Astrocyte of the hippocampus (primary cell): Measurements from ENCODE around the gene DLGAP4.
A peak's percentile ranks its signal among the peaks of the same experiment; 100 is the strongest.

ENCODE experiments used
- DNase-seq: peaks from one replicate; pipeline ENCODE4 v3.0.0; 2011; ENCODE audit warnings: low read depth, low spot score

Gene DLGAP4

GRCh38 chr20:36411861-36412454 is 105.8 kb downstream of the DLGAP4 start:
- DNase-seq = no peak

- no peak for DNase-seq
These were observed 109.4 kb downstream of the DLGAP4 start for GRCh38 chr20:36415475-36416002.

GRCh38 chr20:36418711-36419110 is 112.6 kb downstream of the DLGAP4 start:
- no peak for DNase-seq

GRCh38 chr20:36421641-36422040 is 115.5 kb downstream of the DLGAP4 start:
- DNase-seq = no peak

GRCh38 chr20:36424314-36424713 is 118.2 kb downstream of the DLGAP4 start:
- no peak for DNase-seq

- no peak for DNase-seq
These were observed 119.0 kb downstream of the DLGAP4 start for GRCh38 chr20:36425166-36425565.

DNA sequence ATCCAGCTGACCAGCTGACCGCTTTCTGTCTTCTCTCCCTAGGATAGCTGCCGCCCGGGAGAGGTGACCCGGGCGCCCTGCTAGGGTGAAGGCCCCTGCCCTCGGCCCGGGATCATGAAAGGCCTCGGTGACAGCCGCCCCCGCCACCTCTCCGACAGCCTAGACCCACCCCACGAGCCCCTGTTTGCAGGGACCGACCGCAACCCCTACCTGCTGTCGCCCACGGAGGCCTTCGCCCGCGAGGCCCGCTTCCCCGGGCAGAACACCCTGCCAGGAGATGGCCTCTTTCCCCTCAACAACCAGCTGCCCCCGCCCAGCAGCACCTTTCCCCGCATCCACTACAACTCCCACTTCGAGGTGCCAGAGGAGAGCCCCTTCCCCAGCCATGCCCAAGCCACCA is 125.5 kb downstream of the DLGAP4 start:
- DNase-seq = no peak

- DNase-seq = no peak
These were observed 126.0 kb downstream of the DLGAP4 start for GRCh38 chr20:36432096-36432495.

DNA sequence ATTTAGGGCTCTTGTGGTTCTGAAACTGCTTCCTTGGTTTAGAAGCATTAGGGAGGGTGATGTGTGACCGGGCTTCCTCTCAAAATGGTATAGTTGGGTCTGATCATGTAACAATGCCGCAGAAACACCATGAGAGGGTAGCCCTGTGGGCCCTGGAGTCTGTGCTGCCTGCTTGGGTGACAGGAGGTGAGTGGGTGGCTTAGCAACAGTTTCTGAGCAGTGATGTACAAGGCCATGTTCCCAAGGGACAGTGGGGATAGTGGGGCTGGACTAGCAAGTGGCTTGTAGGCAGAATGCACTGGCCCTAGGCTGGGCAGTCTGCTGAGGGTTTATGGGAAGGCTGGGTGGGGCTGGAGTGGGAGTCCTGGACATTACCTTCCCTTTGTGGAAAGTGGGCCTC is 128.2 kb downstream of the DLGAP4 start:
- DNase-seq = no peak

- DNase-seq = no peak
These were observed 129.0 kb downstream of the DLGAP4 start for GRCh38 chr20:36435124-36435523.

DNA sequence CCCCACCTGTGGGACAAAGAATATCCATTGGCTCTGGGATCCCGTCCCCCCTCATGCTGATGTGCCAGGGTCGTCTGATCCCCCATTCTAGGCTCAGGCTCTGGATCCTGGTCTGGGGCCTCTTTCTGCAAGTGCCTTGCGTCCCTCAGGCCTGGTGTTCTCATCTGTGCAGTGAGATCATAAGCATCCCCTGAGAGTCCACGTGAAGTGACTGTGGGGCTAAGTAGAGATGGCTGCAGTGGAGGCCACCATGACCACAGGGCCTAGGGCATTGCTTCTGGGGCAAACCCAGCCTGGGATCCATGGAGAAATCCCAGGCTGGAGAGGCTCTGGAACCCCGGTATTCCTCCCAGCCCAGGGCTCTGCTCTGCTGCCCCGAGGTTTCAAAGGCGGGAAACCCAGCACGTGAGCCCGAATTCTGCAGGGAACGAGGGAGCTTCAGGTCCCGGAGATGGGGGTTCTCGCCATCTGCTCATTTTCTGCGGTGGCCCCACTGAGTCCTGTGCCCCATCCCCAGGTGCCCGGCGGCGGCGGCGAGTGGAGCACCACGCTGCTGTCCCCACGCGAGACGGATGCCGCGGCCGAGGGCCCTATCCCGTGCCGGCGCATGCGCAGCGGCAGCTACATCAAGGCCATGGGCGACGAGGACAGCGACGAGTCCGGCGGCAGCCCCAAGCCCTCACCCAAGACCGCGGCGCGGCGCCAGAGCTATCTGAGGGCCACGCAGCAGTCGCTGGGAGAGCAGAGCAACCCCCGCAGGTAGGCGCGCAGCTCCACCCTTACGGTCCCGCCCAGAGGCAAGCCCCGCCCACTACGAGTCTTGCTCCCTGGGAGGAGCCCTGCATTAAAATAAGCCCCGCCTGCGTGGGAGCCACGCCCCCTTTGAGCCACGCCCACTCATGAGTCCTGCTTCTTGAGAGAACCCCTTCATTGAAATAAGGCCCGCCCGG is 129.7 kb downstream of the DLGAP4 start:
- DNase-seq = peak; percentile 54

DNA sequence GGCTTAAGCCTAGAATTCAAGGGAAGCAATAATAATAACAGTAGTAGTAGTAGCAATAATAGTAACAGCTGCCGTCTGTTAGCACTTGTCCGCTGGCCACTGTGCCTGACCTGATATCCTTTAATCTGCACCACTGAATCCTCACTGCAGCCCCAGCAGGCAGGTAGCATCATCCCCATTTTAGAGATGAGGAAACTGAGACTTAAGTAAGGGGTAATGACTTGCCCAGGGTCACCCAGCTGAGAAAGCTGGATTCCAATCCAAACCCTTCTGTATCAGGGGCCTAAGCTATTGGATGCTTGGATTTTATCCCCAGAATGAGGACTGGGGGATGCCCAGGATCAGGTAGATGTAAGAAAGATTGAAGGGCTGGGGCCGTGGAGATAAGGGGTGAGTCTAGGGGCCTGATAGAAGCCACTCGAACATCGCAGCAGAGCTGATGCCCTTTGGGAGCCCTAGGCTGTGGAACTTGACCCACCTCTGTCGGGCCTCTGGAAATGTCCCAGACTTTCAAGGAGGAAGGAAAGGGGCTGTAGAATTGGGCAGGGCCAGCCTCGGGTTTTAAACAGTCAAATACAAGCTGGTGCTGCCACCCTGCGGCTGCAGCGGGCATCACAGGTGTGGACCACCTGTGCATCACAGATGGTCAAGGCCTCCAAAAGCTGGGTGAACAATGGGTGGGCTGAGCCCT is 133.0 kb downstream of the DLGAP4 start:
- DNase-seq = peak; percentile 79

DNA sequence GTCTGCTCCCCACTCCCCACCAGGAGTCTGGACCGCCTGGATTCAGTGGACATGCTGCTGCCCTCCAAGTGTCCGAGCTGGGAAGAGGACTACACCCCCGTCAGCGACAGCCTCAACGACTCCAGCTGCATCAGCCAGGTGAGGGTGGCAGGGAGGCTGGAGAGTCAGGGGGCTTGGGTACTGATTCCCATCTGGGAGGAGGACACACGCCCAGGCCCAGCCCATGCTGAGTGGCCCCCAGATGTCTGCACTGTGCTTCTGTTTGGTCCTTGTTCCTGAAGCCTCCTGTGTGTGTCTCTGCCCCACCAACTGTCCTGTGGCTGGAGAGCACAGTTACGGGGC is 133.6 kb downstream of the DLGAP4 start:
- no peak for DNase-seq

DNA sequence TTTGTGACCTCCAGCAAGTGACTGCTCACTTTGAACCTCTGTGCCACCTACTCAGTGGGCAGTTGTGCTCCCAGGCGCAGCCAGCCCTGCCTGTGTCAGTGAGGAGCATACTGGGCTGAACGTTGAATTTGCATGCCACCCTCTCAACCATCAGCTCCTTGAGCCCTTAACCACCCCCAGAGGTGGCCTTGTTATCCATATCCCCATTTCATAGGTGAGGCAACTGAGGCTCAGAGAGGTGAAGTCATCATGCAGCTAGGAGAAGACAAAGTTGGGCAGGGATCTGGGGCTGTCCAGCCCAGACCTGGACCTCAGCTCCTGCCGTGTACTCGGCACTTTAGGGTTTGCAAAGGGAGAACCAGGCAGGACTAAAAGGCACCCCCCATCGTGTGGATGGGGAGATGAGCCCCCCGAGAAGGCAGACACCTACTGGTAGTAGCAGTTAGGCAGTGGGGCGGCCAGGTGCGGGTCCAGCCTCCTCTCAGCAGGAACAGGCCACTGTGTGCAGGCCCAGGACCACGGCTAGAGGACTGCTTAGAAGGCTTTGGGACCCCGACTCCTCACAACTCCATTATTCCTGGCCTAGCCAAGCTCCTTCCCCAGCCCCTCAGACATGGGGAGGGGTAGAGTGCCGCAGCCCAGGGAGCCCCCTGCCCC is 134.4 kb downstream of the DLGAP4 start:
- no peak for DNase-seq

DNA sequence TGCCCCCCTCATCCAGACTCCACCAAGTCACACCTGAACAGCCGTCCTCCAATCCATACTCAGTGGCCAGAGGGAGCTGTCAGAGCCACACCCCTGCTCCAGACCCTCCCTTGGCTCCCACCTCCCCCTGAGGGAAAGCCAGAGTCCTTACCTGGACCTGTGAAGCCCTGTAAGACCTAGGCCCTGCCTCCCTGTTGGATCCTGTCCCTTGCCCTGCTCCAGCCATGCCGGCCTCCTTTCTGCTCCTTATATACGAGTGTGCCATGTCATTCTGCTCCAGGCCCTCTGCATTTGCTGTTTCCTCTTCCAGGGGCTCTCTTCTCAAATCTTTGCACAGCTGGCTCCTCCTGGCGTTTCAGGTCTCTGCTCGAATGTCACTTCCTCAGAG is 134.9 kb downstream of the DLGAP4 start:
- DNase-seq = no peak

DNA sequence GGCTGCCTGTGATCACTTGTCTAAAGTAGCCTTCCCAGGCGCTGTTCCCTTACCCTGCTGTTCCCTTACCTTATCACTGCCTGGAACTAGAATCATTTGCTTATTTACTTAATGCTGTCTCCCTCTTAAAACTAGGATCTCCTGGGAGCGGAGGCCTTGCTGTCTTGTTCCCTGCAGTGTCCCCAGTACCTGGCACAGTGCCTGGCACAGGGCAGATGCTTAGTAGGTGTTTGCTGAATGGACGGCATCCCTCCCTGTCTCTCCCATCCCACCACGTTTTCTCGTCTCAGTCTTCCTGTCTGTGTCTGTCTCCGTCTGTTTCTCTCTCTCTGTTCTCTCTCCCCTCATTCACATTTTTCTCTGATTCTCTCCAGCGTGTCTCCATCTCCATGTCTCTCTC is 135.3 kb downstream of the DLGAP4 start:
- no peak for DNase-seq

DNA sequence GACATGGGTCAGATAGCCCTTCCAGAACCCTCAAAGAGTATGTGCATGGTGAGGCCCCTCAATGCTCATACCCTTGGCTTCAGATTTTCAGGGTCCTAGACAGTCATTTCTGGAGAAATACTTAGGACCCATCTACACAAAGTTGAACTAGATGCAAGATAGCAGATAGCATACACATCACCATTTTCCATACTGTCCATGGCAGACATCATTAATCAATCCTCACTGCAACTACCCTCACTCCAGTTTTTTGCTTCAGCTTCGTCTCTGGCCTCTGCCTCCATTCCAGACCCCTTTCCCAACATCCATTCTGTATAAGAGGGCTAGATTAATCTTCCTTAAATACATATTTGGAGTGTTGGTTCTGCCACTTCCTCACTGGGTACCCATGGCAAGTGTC is 139.7 kb downstream of the DLGAP4 start:
- DNase-seq = no peak

DNA sequence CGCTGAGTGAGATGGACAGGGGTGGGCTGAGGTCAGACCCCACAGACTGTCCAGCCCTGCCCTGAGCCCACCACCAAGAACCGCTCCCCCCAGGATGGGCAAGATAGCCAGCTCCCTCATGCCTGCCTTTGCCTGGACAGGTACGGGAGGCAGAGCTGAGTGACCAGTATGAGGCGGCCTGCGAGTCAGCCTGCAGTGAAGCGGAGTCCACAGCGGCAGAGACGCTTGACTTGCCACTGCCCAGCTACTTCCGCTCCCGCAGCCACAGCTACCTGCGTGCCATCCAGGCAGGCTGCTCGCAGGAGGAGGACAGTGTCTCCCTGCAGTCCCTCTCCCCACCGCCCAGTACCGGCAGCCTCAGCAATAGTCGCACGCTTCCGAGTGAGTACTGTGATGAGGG is 140.4 kb downstream of the DLGAP4 start:
- no peak for DNase-seq

GRCh38 chr20:36447101-36447500 is 141.0 kb downstream of the DLGAP4 start:
- no peak for DNase-seq

GRCh38 chr20:36449663-36450062 is 143.5 kb downstream of the DLGAP4 start:
- DNase-seq = no peak

GRCh38 chr20:36454332-36454697 is 148.2 kb downstream of the DLGAP4 start:
- DNase-seq = no peak
